Smooth muscle cell (in vitro differentiated cells): Measurements from ENCODE around the gene CRB1. TPM values are rescaled to one million over a fixed set of nuclear protein-coding genes. Genes with fewer than 3 reads are reported as not detected.

Experiments used
- DNase-seq: peaks from one replicate; lab custom pipeline; 2025; ENCODE audit not compliant: unreplicated experiment; lab: John Stamatoyannopoulos, UW
- H2AFZ ChIP-seq: fragments of 200-600 bp; sonication (generic); 2 replicates; pipeline ENCODE4 v1.6.0; 2016; ENCODE audit warnings: antibody characterized with exemption, low read depth, mild to moderate bottlenecking
- H3F3A ChIP-seq: fragments of 200-600 bp; sonication (generic); 2 replicates; pipeline ENCODE4 v1.6.0; 2017; ENCODE audit warnings: antibody characterized with exemption, low read depth
- H3K27ac ChIP-seq: fragments of 200-600 bp; sonication (generic); 2 replicates; pipeline ENCODE4 v1.5.1; 2016; ENCODE audit warnings: low read depth, mild to moderate bottlenecking
- H3K27me3 ChIP-seq: fragments of 200-600 bp; sonication (generic); 2 replicates; pipeline ENCODE4 v1.6.1; 2016; ENCODE audit warnings: low read depth, mild to moderate bottlenecking
- H3K36me3 ChIP-seq: fragments of 200-600 bp; sonication (generic); 2 replicates; pipeline ENCODE4 v1.5.1; 2016; ENCODE audit warnings: low read depth
- H3K4me1 ChIP-seq: fragments of 200-600 bp; sonication (generic); 2 replicates; pipeline ENCODE4 v1.5.1; 2016; ENCODE audit warnings: low read depth
- H3K4me2 ChIP-seq: fragments of 200-600 bp; sonication (generic); 2 replicates; pipeline ENCODE4 v1.6.0; 2016; ENCODE audit warnings: mild to moderate bottlenecking
- H3K4me3 ChIP-seq: fragments of 200-600 bp; sonication (generic); 2 replicates; pipeline ENCODE4 v1.5.1; 2016; ENCODE audit warnings: mild to moderate bottlenecking
- H3K79me2 ChIP-seq: fragments of 200-600 bp; sonication (generic); 2 replicates; pipeline ENCODE4 v1.6.0; 2016; ENCODE audit warnings: low read depth, mild to moderate bottlenecking
- H3K9ac ChIP-seq: fragments of 200-600 bp; sonication (generic); 2 replicates; pipeline ENCODE4 v1.6.0; 2016; ENCODE audit warnings: low read depth
- H3K9me3 ChIP-seq: fragments of 200-600 bp; sonication (generic); replicated peaks from 2 replicates; pipeline ENCODE4 v1.5.1; 2016; ENCODE audit warnings: low read depth
- H4K20me1 ChIP-seq: fragments of 200-600 bp; sonication (generic); 2 replicates; pipeline ENCODE4 v1.6.0; 2016; ENCODE audit warnings: low read depth
- WGBS: methylation state at CpG from one replicate; pipeline ENCODE4 v1.1.7; 2016; ENCODE audit warnings: low lambda C conversion rate; 5-methylcytosine and 5-hydroxymethylcytosine counted together
- polyA plus RNA-seq: library from polyadenylated mRNA; unstranded; fragments of >200 nt; fragmentation: Nextera tagmentation; extraction: Ambion mirVana; gene quantifications from 2 replicates; pipeline ENCODE4 v1.2.1, GENCODE V29; 2016
- total RNA-seq: library from RNA; depleted of rRNA; stranded (reverse); fragments of >200 nt; gene quantifications from 2 replicates; pipeline ENCODE4 v1.2.3, GENCODE V29; 2014
- TF ChIP-seq, protein P1 (sequence below): fragments of 200-600 bp; sonication (generic); IDR thresholded peaks from 2 replicates; pipeline ENCODE4 v1.5.1; 2017; ENCODE audit warnings: borderline replicate concordance, mild to moderate bottlenecking, antibody characterized with exemption; ENCODE audit not compliant: insufficient read depth, poor library complexity, severe bottlenecking

The CRB1 gene
- total and polyA plus RNA-seq, 2 experiments from 2014 or later: under 0.01 TPM; not detected in 1

DNA sequence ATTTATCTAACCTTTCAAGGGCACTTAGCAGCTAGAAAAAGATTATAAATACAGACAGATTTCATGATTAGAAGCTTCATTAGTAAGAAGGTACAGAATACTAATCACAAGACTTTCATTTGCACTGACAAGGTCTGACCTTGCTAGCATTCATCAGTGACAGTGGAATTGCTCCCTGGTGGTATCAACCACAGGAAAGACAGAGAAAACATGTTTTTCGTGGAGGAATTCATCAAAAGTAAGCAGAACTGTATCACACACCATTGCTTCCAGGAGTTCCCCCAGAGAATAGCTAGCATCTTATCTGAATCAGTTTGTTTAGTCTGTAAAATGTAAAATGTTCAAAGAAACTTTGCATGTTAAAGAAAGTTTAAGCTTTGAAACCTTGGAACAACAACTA is 20.6 kb upstream of the CRB1 start:
- DNase-seq: no peak
- Histone ChIP-seq H3K36me3 (no peaks in the 10 kb centered on the region), H3K4me3 (no peak overlapping the region), H3K27ac (no peak overlapping the region), H3K9ac (no peak overlapping the region), H3K4me1 (no peaks in the 10 kb centered on the region), H3K27me3 (no peaks in the 10 kb centered on the region), H3K4me2 (no peak overlapping the region), H4K20me1 (no peaks in the 10 kb centered on the region), H3K9me3 (no peaks in the 10 kb centered on the region), H2AFZ (peak overlapping the region; percentile 9), H3F3A (no peaks in the 10 kb centered on the region), H3K79me2 (no peaks in the 10 kb centered on the region)
- WGBS: 62% methylated on average over 1 of the region's 1 CpG
- TF ChIP-seq, protein P1, sequence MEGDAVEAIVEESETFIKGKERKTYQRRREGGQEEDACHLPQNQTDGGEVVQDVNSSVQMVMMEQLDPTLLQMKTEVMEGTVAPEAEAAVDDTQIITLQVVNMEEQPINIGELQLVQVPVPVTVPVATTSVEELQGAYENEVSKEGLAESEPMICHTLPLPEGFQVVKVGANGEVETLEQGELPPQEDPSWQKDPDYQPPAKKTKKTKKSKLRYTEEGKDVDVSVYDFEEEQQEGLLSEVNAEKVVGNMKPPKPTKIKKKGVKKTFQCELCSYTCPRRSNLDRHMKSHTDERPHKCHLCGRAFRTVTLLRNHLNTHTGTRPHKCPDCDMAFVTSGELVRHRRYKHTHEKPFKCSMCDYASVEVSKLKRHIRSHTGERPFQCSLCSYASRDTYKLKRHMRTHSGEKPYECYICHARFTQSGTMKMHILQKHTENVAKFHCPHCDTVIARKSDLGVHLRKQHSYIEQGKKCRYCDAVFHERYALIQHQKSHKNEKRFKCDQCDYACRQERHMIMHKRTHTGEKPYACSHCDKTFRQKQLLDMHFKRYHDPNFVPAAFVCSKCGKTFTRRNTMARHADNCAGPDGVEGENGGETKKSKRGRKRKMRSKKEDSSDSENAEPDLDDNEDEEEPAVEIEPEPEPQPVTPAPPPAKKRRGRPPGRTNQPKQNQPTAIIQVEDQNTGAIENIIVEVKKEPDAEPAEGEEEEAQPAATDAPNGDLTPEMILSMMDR: no peak

DNA sequence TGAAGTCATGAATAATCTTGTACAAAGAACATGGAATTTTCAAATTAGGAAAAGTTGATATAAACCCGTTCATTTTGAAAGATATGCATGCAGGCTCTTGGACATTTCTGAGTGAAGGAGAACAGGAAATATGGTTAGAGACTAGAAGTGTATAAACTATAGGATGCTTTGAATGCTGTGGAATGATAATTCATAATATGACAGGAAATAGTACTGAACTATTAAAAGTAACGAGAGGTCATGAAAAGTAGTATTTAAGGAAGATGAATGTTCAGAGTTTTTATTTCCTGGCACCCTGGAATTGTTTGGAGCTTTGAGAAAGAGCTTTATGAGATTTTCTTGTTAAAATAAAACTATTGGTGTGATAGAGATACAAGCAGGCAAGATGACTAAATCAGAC is 18.7 kb upstream of the CRB1 start:
- Histone ChIP-seq H3F3A (no peaks in the 10 kb centered on the region), H3K9me3 (no peaks in the 10 kb centered on the region), H3K4me3 (no peak overlapping the region), H4K20me1 (no peaks in the 10 kb centered on the region), H3K79me2 (no peaks in the 10 kb centered on the region), H3K4me2 (no peak overlapping the region), H3K27ac (no peak overlapping the region), H3K36me3 (no peaks in the 10 kb centered on the region), H2AFZ (no peak overlapping the region), H3K4me1 (no peaks in the 10 kb centered on the region), H3K27me3 (no peaks in the 10 kb centered on the region), H3K9ac (no peak overlapping the region)
- 59% methylated on average over 2 of the region's 2 CpGs for WGBS
- DNase-seq: no peak
- TF ChIP-seq, protein P1: no peak

DNA sequence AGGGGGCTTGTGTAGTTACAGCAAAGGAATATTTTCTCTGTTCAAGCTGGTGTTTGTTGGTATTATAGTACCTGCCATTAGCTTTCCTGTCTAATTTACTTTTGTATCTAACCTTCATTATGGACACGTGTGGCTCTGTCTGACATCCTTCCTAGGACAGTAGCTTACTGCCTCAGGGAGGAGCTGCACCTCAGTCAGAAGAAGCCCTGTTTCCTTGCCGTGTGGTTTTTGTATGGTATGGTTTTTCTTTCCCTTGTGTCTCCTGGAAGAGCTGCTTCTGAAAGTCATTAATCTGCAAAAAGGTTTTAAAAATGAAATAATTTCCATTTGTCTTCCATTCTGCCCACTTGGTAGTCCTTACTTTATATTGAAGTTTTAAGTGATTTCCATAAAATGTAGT is 17.4 kb upstream of the CRB1 start:
- Histone ChIP-seq H3K4me2 (no peak overlapping the region), H3F3A (no peaks in the 10 kb centered on the region), H3K4me3 (no peak overlapping the region), H3K9ac (no peak overlapping the region), H4K20me1 (no peaks in the 10 kb centered on the region), H3K9me3 (no peaks in the 10 kb centered on the region), H2AFZ (no peak overlapping the region), H3K36me3 (no peaks in the 10 kb centered on the region), H3K27me3 (no peaks in the 10 kb centered on the region), H3K27ac (no peak overlapping the region), H3K79me2 (no peaks in the 10 kb centered on the region), H3K4me1 (no peaks in the 10 kb centered on the region)
- DNase-seq: no peak
- WGBS: 55% methylated on average over 2 of the region's 2 CpGs
- TF ChIP-seq, protein P1: no peak

DNA sequence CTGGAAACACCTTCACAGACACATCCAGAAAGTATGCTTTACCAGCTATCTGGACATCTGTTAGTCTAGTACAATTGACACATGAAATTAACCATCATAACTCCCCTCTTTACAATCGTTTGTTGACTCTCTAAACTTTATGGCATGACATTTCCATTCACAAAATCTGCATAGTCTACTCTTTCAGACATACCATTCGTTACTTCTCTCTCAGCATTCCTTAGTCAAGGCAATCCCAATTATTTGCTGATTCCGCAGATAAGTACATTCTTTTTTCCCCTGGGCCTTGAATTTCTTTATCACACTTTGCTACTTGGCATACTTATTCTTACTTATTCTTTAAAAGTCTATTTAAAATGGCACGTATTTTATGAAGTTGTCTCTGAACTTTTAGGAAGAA is 15.1 kb upstream of the CRB1 start:
- Histone ChIP-seq H3K79me2 (no peaks in the 10 kb centered on the region), H3K4me3 (no peak overlapping the region), H3K4me2 (no peak overlapping the region), H3K9me3 (no peaks in the 10 kb centered on the region), H4K20me1 (no peaks in the 10 kb centered on the region), H3K4me1 (no peaks in the 10 kb centered on the region), H3K36me3 (no peaks in the 10 kb centered on the region), H2AFZ (no peak overlapping the region), H3K27ac (no peak overlapping the region), H3F3A (no peaks in the 10 kb centered on the region), H3K9ac (no peak overlapping the region), H3K27me3 (no peaks in the 10 kb centered on the region)
- DNase-seq: no peak
- 48% methylated on average over 4 of the region's 4 CpGs for WGBS
- TF ChIP-seq, protein P1: no peak
